ENCODE measurements around the gene PSMD8.
A peak's percentile ranks its signal among the peaks of the same experiment; 100 is the strongest.

Gene PSMD8

GRCh38 chr19:38387550-38388348, 13.4 kb downstream of the PSMD8 start, which contains the start of gene GGN:
Gene GGN, minus strand, starts transcription at chr19:38388034. Its CDS starts 773 bp downstream, at chr19:38387261.
- H3K4me3 ChIP-seq (ENCODE audit: low read depth, low read length), result peak within 1 kb of the TSS; percentile 94

DNA sequence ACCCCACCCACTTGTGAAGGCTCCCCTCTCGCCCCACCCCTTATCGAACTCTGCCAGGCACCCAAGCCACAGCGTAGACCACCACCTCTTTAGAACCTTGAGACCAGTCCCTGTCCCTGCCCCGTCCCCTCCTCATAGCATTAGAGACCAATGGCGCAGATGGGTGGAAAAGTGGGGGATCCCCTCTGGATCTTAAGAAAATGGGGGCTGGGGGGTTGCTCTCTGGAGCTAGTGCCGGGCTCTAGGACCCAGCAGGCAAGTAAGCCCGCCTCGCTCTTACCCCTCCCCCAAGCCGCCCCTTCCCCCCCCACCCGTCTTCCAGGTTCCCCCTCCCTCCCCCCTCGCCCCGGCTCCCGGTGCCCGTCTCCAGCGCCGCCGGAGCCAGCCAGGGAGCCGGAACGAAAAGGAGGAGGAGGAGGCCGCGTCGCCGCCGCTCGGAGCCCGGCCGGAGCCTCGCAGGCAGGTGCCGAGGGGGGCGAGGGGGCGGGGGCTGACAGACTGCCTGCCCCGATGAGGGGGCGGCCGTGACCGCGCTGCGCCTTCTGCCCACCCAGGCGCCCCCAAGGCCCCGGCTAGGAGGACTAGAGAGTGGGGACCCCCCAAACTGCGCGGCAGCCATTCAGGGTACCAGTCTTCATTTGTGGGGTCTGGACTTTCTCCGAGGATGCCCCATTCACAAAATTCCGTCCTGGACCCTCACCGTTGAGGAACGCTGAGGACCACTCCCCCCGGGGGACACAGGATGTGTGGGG, 14.2 kb downstream of the PSMD8 start, which contains the start of gene SPRED3:
Gene SPRED3, plus strand, starts transcription at position 349 of the 752 bp plus-strand sequence. CDS start 1,606 bp downstream, outside the sequence.
- peak within 1 kb of the TSS; percentile 94 for H3K4me3 ChIP-seq (ENCODE audit: low read depth, low read length)
- TF ChIP-seq, protein P1, sequence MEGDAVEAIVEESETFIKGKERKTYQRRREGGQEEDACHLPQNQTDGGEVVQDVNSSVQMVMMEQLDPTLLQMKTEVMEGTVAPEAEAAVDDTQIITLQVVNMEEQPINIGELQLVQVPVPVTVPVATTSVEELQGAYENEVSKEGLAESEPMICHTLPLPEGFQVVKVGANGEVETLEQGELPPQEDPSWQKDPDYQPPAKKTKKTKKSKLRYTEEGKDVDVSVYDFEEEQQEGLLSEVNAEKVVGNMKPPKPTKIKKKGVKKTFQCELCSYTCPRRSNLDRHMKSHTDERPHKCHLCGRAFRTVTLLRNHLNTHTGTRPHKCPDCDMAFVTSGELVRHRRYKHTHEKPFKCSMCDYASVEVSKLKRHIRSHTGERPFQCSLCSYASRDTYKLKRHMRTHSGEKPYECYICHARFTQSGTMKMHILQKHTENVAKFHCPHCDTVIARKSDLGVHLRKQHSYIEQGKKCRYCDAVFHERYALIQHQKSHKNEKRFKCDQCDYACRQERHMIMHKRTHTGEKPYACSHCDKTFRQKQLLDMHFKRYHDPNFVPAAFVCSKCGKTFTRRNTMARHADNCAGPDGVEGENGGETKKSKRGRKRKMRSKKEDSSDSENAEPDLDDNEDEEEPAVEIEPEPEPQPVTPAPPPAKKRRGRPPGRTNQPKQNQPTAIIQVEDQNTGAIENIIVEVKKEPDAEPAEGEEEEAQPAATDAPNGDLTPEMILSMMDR (IDR thresholded peaks at IDR 0.05; ENCODE audit: low read depth, low read length), result no peak

More at GRCh38 chr19:38387550-38388348, 13.4 kb downstream of the PSMD8 start, which contains the start of gene GGN:
- TF ChIP-seq, protein P1 (IDR thresholded peaks at IDR 0.05; ENCODE audit: low read depth, low read length), result no peak

- peak overlapping the region; percentile 94 for H3K4me3 ChIP-seq (ENCODE audit: low read depth, low read length)
- TF ChIP-seq, protein P1 (IDR thresholded peaks at IDR 0.05; ENCODE audit: low read depth, low read length), result no peak
Observed at GRCh38 chr19:38389101-38389925, 14.9 kb downstream of the PSMD8 start.

- H3K4me3 ChIP-seq (ENCODE audit: low read depth, low read length), result peak overlapping the region; percentile 94
- TF ChIP-seq, protein P1 (IDR thresholded peaks at IDR 0.05; ENCODE audit: low read depth, low read length), result no peak
Observed at GRCh38 chr19:38389957-38390924, 15.9 kb downstream of the PSMD8 start.

DNA sequence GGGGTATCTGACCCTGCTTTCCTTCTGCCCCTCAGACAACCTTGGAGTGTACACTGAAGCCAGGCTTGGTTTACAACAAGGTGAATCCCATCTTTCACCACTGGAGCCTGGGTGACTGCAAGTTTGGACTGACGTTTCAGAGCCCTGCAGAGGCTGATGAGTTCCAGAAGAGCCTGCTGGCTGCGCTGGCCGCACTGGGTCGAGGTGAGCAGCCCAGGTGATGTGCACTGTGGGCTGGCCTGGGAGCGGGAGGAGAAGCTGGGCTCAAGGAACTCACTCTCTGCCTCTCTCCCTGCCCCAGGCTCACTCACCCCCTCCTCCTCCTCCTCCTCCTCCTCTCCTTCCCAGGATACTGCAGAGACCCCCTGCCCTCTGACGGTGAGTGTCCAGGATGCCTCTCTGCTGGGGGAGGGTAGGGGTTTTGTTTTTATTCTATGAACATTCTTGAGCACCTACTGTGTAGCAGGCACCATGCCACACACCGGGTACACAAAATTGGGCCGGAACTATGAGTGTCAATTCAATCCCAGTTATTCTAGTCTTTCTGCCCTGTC, 17.6 kb downstream of the PSMD8 start:
- TF ChIP-seq, protein P1 (IDR thresholded peaks at IDR 0.05; ENCODE audit: low read depth, low read length), result no peak
- H3K4me3 ChIP-seq (ENCODE audit: low read depth, low read length), result no peak overlapping the region
